ENCODE data around the gene IDI1.

DNA sequence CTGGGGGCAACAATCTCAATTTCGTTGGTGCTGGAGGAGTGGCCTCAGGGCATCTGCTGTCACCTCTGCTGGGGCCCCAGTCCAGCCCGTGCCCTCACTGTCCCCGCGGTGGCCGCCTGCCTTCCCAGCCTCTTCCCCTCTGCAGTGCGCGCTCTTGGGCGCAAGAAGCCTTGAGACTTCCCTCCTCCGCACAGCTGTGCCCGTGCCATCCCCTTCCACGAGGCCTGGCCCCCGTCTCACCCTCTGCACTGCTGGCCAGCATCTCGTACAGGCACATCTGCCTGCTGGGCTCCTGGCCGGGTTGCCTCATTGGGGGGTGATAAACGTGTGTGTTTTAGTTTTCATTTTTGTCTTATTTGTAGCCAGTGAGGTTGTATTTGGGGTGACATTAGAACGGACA lies 37.2 kb downstream of the IDI1 start:
- TF ChIP-seq, protein P1, sequence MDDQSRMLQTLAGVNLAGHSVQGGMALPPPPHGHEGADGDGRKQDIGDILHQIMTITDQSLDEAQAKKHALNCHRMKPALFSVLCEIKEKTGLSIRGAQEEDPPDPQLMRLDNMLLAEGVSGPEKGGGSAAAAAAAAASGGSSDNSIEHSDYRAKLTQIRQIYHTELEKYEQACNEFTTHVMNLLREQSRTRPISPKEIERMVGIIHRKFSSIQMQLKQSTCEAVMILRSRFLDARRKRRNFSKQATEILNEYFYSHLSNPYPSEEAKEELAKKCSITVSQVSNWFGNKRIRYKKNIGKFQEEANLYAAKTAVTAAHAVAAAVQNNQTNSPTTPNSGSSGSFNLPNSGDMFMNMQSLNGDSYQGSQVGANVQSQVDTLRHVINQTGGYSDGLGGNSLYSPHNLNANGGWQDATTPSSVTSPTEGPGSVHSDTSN (IDR thresholded peaks at IDR 0.05): no peak
- no peak for TF ChIP-seq TEAD4 (IDR thresholded peaks at IDR 0.05; ENCODE audit: borderline replicate concordance, insufficient read depth)
- no peak for TF ChIP-seq JUND (IDR thresholded peaks at IDR 0.05)
- TF ChIP-seq TCF12 (IDR thresholded peaks at IDR 0.05): no peak
- TF ChIP-seq CHD2 (IDR thresholded peaks at IDR 0.05; ENCODE audit: low read length, partially characterized antibody): no peak
- TF ChIP-seq, protein P2, sequence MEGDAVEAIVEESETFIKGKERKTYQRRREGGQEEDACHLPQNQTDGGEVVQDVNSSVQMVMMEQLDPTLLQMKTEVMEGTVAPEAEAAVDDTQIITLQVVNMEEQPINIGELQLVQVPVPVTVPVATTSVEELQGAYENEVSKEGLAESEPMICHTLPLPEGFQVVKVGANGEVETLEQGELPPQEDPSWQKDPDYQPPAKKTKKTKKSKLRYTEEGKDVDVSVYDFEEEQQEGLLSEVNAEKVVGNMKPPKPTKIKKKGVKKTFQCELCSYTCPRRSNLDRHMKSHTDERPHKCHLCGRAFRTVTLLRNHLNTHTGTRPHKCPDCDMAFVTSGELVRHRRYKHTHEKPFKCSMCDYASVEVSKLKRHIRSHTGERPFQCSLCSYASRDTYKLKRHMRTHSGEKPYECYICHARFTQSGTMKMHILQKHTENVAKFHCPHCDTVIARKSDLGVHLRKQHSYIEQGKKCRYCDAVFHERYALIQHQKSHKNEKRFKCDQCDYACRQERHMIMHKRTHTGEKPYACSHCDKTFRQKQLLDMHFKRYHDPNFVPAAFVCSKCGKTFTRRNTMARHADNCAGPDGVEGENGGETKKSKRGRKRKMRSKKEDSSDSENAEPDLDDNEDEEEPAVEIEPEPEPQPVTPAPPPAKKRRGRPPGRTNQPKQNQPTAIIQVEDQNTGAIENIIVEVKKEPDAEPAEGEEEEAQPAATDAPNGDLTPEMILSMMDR (IDR thresholded peaks at IDR 0.05): no peak
- TF ChIP-seq POLR2AphosphoS5 (IDR thresholded peaks at IDR 0.05; ENCODE audit: low read depth, low read length): no peak
